Esophagus muscularis mucosa (tissue), 3 donors: Measurements from ENCODE around the gene MCOLN3.

Source experiments
- CTCF ChIP-seq, 3 experiments: fragments of 200-600 bp in 2 of 3; fragments of 450-650 bp in 1 of 3; sonication (generic) in 2 of 3; IDR thresholded peaks; one replicate each; pipeline ENCODE4 v1.5.1; 2017 to 2019; ENCODE audit warnings: antibody characterized with exemption in 3 of 3, mild to moderate bottlenecking in 2 of 3, moderate library complexity in 1 of 3
- POLR2A ChIP-seq: fragments of 450-650 bp; IDR thresholded peaks from one replicate; pipeline ENCODE4 v1.6.1; 2017; ENCODE audit warnings: antibody characterized with exemption, moderate library complexity, mild to moderate bottlenecking, low read depth
- POLR2AphosphoS5 ChIP-seq, 2 donors: sonication (generic); formaldehyde crosslinking; IDR thresholded peaks; one replicate each; pipeline ENCODE4 v1.6.1; 2017; ENCODE audit warnings: antibody characterized with exemption in 2 of 2

- no peak for TF ChIP-seq CTCF (IDR thresholded peaks at IDR 0.05)
- no peak for TF ChIP-seq POLR2A
- no peak for TF ChIP-seq POLR2AphosphoS5 (IDR thresholded peaks at IDR 0.05)
Measured at GRCh38 chr1:85087659-85088407, 39.5 kb upstream of the MCOLN3 start.
